ENCODE data around the gene ABCC1.
"Not testable (repeated sequence)": the region's sequence is repeated elsewhere in the genome, so short reads cannot be mapped to it uniquely, and the experiment has no call there.

ABCC1 gene

DNA sequence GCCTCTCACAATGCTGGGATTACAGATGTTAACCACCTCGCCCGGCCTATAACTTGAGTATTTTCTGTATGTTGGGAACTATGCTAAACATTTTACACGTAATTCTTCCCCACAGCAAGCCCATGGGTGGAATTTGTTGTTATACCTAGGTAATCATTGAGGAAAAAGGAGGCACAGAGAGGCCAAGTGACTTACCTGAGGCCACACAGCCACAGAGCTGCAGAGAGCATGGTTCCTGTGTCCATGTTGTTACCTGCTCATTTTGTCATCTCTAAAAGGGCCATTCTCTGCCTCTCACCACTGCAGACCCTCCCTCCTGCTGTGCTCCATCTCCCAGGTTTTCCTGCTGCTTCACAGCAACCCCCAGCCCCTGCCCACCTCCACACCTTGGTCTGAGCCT lies 135.5 kb downstream of the ABCC1 start:
- DNase-seq (ENCODE audit: low read depth) = no peak

DNA sequence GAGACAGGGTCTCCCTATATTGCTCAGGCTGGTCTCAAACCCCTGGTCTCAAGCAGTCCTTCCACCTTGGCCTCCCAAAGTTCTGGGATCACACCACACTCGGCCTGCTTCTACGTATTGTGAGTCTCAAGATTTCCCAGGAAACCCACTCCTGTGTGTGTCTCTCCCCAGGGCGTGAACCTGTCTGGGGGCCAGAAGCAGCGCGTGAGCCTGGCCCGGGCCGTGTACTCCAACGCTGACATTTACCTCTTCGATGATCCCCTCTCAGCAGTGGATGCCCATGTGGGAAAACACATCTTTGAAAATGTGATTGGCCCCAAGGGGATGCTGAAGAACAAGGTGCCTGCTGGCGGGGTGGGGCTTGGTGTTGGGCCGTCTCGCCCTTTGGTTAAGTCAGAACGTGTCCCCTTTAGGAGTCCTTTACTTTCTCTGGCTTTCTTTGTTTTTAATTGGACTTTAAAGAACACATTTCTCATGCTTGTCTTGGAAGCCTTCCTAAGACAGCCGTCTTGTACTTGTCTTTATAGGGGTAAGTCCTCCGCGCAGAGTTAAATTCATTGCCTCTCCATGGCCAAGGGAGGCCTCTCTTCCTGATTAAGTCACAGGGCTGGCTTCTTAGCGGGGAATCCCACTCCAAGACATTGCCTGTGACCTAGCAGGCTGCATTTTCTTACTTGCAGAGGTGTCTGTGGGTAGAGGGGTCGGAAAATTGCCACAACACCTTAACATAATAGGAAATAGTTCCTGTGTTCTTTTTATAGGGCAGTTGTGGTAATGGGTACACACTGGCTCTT lies 137.4 kb downstream of the ABCC1 start:
- DNase-seq (ENCODE audit: low read depth) = no peak

DNA sequence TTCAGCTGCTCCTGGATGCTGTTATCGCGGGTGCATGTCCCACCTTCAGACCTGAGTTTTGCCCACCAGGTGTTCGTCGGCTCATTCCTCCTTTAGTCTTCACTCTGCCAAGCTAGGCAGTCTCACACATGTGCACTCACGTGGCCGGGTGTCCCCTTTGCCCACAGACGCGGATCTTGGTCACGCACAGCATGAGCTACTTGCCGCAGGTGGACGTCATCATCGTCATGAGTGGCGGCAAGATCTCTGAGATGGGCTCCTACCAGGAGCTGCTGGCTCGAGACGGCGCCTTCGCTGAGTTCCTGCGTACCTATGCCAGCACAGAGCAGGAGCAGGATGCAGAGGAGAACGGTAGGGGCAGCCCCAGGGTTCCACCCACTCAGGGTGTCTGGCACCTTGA lies 140.8 kb downstream of the ABCC1 start:
- no peak for DNase-seq (ENCODE audit: low read depth)

DNA sequence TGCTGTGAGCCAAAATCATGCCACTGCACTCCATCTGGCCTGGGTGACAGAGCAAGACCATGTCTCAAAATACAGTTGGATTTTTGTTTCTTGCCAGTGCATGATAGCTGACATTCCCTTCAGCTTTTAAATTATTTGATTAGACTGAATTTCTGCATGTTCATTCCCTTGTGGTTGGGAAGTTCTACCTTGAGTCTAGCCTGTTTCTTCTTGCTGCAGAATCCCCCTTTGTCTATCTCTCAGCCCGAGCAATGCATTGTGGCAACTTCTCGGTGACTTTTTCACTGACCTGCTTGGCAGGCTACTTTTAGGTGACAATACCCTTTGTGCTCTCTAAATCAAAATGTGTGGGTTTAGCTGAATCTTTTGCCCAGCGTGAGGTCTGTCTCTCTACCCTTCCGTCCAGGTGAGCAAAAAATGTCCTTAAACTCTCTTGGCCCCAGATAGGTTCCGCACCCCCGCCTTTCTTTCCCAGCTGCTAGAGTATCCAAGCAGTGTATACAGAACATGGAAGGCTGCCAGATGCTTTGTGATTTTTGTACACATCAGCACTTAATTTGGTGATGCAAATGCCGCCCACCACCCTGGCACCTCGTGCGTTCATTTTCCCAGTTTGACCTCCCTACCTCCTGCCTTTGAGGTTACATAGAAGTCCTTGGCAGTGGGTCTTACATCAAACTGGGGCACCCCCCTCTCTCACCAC lies 143.7 kb downstream of the ABCC1 start:
- DNase-seq (ENCODE audit: low read depth) = no peak

DNA sequence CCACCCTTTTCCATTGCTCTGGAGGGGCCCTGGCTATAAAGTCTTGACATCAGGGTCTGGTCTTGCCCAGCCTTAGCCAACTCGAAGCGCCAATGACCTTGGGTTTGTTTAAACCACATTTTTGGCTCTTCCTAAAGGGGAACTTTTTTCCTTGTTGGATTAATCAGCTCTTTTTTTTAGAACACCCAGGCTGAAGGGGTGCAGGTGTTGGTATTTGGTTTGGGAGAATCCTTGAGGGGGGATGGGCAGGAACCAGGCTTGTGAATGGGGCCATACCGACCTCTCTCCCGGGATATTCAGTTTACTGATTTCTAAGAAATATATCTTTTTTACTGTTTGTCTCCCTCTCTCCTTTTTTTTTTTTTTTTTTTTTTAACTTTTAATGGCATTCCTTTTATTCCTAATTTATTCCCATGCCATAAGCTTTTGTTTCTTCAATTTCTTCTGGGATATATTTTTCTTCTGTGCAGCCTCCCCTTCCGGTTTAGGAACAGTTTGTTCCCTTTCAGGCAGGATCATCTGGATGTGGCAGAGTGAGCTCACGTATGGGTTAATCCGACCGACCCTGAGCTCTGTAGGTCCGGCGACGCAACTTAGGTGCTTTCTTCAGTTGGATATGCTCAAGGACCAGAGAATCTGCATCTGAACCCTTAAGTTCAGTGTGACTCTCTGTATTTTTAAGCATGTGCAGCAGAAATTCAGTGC lies 144.4 kb downstream of the ABCC1 start:
- no peak for DNase-seq (ENCODE audit: low read depth)

DNA sequence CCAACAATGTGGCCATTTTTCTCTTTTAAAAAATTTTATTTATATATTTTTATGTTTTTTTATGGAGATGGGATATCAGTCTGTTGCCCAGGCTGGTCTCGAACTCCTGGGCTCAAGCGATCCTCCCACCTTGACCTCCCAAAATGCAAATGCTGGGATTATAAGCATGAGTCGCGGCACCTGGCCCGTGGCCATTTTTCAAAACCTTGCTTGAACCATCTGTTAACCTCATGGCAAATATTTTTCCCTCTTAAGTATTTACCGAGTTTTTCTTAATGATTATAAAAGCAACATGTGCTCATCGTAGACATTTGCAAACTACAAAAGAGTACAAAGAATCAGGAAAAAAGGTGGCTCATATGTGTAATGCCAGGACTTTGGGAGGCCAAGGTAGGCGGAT lies 146.2 kb downstream of the ABCC1 start:
- DNase-seq (ENCODE audit: low read depth) = no peak

DNA sequence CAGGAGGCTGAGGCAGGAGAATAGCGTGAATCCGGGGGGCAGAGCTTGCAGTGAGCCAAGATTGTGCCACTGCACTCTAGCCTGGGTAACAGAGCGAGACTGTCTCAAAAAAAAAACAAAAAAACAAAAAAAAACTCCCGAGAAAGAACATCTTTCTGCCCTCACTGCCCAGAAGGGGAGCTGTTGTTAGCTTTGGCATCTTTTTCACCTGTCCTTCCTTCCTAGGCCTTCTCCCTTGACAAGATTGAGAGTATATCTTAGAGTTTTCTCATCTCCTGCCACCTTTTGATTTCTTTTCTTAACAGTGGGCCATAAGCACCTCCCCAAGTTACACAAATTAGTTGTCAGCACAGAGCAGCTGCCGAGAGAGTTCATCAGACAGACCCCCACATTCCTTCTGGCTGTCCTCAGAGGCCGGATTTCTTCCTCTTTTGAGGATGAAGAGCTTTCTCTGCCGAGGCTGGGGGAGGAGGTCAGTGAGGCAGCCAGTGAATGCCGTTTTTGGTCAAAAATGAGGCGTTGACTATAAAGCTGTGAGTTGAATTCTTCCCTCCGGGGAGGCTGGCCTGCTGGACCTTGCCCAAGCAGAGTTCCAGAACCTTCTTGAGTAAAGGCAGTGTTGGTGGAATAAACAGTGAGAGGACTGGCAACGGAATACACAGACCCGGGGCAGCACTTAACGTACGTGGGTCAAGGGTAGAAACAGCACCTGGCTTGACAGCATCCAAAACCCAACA lies 146.9 kb downstream of the ABCC1 start:
- no peak for DNase-seq (ENCODE audit: low read depth)

DNA sequence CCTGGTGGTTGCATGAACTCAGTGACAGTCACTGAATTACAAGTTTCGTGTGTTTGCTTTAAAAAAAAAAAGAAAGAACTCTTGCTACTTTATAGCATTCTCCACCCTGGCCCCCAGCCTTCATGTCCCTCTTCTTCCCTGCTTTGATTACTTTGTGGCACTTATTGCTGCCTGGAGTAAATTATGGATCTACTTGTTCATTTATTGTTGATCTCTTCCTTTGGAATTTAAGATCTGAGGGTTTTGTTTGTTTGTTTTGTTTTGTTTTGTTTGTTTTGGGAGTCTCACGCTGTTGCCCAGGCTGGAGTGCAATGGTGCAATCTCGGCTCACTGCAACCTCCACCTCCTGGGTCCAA lies 147.4 kb downstream of the ABCC1 start:
- no peak for DNase-seq (ENCODE audit: low read depth)

DNA sequence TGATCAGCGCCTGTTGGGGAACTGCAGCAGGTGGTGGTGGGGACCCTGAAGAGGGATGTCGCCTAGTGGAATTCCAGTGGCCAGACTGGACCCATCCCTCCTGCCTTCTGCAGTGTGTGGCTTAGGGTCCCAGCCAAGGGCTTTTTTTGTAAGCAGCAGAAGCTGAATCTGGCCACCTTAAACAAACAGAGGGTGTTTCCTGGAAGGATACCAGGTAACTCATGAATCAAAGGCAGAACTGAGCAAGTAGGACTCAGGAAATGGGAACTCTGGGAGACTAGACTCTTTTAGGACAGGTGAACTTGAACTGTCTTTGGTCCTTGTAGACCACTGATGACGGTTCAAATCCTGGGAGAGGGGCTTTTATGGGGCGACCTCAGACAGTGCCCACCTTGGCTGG lies 149.9 kb downstream of the ABCC1 start:
- DNase-seq (ENCODE audit: low read depth) = no peak

DNA sequence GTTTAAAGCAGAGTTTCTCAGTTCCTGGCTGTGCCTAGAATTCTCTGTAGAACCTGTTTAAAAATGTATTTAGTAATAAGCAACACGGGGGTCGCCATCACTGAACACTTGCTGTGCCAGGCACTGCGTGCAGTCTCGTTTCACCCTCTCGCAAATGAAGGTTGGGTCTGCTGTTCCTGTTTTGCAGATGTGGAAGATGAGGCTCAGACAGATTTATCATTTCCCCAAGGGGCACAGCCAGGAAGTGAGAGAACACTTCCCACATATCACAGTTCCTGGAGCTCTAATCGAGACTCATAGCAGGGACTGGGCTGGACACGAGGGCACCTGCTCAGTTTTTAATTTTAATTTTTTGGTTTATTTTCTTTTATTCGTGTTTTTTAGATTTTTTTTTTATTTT lies 151.2 kb downstream of the ABCC1 start:
- DNase-seq (ENCODE audit: low read depth) = no peak

DNA sequence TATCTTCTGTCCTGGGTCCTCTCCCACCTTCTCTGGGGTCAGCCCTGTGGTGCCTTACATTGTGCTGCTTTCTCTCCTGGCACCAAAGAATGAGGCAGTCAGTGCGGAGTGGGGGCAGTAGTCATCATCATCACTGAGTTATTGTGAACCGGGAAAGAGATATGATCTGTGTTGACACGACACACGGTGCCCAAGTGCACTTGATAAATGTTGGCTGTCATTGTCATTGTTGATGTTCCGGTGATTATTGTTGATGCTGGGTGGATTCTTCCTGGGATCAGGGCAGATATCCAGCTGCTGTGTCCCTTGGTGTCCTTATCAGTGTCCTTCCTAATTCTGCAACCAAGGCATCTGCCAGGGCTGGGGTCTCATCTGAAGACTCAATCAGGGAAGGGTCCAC lies 152.2 kb downstream of the ABCC1 start:
- DNase-seq (ENCODE audit: low read depth) = no peak

DNA sequence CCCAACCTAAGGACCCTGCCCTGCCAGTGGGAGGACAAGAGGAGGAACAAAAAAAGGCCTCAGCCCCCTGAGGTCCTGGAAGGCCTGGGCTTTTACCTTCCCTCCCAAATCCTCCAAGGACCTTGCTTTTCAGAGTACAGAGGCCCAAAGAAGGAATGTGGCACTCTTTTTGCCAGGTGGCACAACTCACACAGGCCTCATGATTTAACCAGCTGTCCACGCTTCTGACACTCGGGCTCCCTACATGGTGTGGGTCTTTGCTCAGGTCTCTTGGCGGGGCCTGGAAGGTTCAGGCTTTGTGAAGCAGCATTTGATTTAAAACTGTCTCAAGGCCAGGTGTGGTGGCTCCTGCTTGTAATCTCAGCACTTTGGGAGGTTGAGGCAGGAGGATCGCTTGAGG lies 153.3 kb downstream of the ABCC1 start:
- no peak for DNase-seq (ENCODE audit: low read depth)

DNA sequence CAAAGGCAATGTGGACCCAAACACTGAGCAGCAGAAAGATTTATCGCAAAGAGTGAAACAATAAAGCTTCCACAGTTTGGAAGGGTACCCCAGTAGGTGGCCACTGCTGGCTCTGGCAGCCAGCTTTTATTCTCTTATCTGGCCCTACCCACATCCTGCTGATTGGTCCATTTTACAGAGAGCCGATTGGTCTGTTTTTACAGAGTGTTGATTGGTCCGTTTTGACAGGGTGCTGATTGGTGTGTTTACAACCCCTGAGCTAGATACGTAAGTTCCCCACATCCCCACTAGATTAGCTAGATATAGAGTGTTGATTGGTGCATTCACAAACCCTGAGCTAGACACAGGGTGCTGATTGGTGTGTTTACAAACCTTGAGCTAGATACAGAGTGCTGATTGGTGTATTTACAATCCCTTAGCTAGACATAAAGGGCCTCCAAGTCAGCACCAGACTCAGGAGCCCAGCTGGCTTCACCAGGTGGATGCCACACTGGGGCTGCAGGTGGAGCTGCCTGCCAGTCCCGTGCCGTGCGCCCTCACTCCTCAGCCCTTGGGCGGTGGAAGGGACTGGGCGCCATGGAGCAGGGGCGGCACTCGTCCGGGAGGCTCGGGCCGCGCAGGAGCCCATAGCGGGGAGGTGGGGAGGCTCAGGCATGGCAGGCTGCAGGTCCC lies 154.9 kb downstream of the ABCC1 start:
- DNase-seq (ENCODE audit: low read depth) = peak; percentile 11

DNA sequence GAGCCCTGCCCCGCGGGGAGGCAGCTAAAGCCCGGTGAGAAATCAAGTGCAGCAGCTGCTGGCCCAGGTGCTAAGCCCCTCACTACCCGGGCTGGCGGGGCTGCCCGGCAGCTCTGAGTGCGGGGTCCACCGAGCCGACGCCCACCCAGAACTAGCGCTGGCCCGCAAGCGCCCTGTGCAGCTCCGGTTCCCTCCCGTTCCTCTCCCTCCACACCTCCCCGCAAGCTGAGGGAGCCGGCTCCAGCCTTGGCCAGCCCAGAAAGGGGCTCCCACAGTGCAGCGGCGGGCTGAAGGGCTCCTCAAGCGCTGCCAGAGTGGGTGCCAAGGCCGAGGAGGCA lies 155.4 kb downstream of the ABCC1 start:
- DNase-seq (ENCODE audit: low read depth) = not testable (repeated sequence)

DNA sequence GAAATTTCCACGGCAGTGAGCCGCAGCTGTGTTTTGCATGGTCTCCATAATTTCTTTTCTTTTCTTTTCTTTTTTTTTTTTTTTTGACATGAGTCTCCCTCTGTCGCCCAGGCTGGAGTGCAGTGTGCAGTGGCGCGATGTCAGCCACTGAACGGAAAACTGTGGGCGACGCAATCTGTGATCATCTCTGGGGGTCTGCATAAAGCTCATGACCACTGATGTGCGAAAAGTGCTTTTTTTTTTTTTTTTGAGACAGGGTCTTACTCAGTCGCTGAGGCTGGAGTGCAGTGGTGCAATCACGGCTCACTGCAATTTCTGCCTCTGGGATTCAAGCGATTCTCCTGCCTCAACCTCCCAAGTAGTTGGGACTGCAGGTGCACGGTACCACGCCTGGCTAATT lies 156.2 kb downstream of the ABCC1 start:
- no peak for DNase-seq (ENCODE audit: low read depth)

DNA sequence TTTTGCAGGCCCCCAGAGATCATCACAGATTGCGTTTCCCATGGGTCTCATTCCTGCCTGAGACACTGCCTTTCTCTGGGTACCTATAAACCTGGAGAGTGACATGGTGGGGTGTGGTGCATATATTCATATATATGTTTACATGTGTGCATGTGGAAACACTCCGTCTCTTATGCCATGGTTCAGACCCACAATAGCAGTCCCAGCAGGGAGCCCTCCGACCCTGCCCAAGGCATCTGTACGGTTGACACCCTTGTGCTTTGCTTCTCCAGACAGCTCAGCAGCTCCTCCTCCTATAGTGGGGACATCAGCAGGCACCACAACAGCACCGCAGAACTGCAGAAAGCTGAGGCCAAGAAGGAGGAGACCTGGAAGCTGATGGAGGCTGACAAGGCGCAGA lies 157.1 kb downstream of the ABCC1 start:
- DNase-seq (ENCODE audit: low read depth) = no peak

DNA sequence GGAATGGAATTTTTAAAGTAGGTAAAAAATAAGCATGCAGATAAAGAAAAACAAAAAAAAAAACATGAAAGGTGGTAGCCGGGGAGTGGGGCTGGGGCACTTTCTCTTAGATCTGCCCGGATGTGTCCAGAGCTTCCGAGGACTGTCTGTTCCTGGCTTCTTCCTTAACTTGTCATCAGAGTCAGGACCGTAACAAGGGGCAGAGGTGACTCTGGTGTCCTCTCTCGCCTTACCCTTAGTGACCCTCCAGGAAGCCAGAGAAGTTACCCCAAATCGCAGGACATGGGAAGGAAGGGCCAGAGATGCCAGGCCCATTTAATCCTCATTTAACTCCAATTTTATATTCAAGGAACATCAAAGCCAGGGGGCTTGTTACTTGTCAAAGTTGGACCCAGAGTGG lies 158.4 kb downstream of the ABCC1 start:
- DNase-seq (ENCODE audit: low read depth) = no peak

DNA sequence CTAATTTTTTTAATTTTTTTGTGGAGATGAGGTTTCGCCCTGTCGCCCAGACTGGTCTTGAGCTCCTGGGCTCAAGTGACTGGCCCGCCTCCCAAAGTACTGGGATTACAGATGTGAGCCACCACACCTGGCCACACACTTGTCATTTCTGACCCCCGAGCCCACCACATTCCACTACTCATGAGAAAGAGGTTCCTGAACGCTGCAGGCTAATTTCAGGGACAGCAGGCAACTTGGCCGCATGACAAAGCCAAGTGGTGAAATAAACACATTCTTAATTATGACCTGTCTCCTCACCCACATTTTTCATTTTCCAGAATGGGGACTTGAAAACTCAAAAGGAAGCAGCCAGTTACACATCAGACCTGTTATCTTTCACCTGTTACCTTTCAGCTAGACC lies 159.3 kb downstream of the ABCC1 start:
- no peak for DNase-seq (ENCODE audit: low read depth)

DNA sequence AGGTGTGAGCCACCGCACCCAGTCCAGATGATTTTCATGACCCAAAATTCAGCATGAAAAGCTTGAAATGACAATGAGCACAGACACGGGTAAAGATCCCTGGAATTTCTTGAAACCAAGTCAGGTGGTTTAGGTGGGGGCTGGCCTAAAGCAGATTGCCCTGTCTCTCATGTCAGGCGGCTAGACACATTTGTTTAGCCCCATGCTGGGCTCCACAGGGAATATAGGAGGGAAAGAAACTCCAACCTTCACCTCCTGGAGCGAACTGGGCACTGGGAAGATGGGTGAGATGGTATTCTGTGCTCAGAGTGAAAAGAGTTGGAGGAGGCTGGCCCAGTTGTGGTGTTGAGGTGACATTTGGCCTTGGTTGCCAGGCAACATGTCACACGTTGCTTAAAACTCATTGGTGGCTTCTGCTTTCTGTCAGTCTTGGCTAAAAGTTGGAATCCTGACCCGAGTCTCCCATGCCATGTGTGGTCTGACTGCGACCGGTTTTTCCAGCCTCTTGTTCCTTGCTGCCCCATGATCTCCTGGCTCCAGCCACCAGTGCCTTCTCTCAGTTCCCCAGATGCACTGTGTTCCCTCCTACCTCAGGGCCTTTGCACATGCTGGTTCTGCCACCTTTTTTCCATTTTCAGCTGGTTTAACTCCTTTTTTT lies 160.2 kb downstream of the ABCC1 start:
- DNase-seq (ENCODE audit: low read depth) = no peak

DNA sequence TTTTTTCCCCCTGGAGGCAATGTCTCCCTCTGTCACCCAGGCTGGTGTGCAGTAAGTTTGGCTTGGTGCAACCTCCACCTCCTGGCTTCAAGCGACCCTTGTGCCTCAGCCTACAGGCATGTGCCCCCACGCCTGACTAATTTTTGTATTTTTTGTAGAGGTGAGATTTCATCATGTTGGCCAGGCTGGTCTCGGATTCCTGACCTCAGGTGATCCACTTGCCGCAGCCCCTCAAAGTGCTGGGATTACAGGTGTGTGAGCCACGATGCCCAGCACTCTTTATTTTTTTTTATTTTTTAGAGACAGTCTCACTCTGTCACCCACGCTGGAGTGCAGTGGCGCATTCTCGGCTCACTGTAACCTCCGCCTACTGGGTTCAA lies 160.7 kb downstream of the ABCC1 start:
- DNase-seq (ENCODE audit: low read depth) = no peak

DNA sequence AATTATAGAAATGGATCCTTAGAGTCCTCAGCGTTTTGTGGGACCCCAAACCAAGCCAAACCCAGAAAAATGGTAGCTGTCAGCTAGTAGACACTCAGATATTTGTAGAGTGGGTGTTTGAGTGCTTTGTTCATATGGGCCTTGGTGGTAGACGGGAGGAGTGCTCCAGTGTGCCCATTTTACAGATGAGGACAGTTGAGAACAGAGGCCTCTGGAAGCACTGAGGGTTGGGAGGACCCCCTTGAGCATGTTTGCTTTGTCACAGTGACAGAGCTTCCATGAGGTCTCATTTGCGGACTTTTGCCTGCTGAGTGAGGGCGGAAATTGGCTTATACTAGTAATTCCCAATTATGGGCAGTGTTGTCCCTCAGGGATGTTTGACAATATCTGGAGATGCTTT lies 162.2 kb downstream of the ABCC1 start:
- DNase-seq (ENCODE audit: low read depth) = no peak

Data from CMK (cell line).